PC-9 (cell line): Measurements from ENCODE around the gene LCE3C.

Experiments
- EZH2 ChIP-seq: fragments of 200-600 bp; sonication (generic); IDR thresholded peaks from 2 replicates; pipeline ENCODE4 v1.8.0; 2017; ENCODE audit warnings: antibody characterized with exemption, low read depth
- TF ChIP-seq, protein P1 (sequence below): fragments of 200-600 bp; sonication (generic); conservative IDR thresholded peaks from 2 replicates; pipeline ENCODE4 v1.6.1; 2017; ENCODE audit warnings: mixed run types, antibody characterized with exemption, mild to moderate bottlenecking, moderate library complexity

DNA sequence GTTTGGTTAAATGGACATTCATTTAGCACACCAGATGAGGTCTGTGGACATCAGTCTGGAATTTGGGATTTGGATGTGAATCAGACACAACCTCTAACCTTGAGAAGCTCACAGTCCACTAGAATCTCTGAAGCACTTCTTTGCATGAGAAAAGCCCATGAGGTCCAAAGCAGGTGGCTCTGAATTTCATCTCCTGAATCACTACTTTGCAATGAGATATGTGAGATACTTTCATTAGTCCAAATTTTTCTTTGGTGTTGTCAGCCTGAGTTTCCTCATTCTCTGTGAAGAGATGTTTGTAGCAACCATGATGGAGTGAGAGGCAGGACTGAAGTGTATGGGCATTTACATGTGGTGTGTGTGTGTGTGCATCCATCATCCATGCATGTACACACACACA, 46.6 kb downstream of the LCE3C start:
- TF ChIP-seq, protein P1, sequence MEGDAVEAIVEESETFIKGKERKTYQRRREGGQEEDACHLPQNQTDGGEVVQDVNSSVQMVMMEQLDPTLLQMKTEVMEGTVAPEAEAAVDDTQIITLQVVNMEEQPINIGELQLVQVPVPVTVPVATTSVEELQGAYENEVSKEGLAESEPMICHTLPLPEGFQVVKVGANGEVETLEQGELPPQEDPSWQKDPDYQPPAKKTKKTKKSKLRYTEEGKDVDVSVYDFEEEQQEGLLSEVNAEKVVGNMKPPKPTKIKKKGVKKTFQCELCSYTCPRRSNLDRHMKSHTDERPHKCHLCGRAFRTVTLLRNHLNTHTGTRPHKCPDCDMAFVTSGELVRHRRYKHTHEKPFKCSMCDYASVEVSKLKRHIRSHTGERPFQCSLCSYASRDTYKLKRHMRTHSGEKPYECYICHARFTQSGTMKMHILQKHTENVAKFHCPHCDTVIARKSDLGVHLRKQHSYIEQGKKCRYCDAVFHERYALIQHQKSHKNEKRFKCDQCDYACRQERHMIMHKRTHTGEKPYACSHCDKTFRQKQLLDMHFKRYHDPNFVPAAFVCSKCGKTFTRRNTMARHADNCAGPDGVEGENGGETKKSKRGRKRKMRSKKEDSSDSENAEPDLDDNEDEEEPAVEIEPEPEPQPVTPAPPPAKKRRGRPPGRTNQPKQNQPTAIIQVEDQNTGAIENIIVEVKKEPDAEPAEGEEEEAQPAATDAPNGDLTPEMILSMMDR, result no peak
- no peak for TF ChIP-seq EZH2
